OCI-M2 (cell line): ENCODE data around the gene NEK10.
A peak's percentile ranks its signal among the peaks of the same experiment; 100 is the strongest.

Source experiments
- DNase-seq: peaks from one replicate; lab custom pipeline; 2025; ENCODE audit not compliant: unreplicated experiment; lab: John Stamatoyannopoulos, UW

The NEK10 gene

DNA sequence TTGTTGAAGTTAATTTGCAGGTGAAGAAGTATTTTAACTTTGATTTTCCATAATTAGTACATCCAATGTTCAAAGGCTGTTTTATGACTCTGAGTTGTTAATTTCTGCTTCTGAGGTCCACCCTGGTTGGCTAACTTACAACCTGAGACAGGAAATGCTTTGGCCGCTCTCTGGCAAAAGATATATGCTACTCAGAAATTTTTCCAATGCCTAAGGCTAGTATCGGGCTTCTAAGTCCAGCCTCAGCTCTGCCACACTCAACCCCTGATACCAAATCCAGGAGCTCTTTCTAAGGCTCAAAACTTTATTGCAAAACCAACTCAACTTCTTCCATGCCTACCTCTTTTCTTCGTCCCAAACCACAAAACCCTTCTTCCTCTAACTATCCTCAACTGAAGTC lies 192.9 kb downstream of the NEK10 start:
- DNase-seq: no peak

DNA sequence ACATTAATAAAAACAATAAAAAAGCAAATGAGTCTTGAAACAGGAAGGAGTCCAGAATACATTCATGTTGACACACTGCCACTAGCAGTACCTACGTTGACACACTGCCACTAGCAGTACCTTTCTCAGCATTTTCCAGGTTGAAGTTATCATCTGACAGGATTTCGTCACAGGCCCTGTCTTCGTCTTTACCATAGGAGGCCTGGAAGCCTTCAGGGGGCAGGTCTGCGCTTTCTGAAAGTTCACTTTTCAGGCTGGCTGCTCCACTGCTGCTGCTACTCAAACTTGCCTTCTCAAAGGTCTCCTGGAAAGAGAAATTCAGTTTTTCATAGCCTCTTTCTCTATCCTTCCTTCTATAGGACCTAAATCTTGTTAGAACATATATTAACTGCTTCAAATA lies 194.7 kb downstream of the NEK10 start:
- no peak for DNase-seq

DNA sequence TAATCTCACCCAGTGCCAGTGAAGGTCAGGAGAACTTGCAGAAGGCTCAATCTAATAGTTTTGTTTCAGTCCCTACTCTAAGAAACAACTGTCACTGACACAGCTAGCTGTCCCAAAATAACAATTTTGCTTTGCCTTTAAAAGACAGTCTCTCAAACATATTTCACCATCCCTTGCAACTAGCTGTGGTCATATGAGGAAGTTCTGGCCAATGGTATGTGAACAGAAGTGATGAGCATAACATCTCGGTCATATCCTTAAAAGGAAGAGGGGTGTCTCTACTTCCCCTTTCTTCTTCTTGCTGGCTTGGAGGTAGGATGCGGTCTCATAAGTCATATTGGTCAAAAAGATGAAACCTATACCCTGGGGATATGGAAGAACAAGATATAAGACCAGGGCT lies 198.1 kb downstream of the NEK10 start:
- DNase-seq: no peak

DNA sequence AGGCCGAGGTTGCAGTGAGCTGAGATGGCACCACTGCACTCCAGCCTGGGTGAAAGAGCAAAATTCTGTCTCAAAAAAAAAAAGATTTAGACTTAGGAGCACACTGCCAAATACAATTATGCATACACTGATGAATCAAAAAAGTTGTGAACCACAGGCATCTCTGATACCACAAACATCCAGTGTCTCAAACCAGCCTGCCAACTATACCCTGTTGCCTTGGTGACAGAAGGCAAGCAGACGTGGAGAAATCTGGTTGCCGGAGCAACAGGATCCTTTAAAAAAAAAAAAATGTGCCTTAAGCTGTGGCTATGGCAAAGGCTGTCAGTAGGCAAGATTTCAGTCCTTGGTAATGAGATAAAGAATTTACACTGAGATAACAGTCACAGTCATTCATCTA lies 202.3 kb downstream of the NEK10 start:
- no peak for DNase-seq

DNA sequence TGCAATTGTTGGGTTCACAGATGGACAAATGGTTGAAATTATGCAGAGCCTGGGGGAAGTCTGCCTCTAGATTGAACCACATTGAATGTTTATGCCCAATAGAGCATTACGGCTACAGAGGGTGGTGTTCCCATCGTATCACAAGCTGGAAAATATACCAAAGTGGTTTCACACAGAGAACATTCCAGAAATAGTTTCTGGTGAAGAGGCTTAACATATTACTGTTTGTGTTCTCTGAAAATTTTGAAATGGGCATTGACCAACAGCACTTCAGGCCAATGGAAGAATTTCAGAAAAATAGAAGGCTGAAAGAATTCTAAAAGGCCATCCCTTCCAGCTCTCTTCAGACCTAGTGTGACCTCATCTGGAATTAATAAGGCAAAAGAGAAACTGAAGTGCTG lies 203.9 kb downstream of the NEK10 start:
- no peak for DNase-seq

DNA sequence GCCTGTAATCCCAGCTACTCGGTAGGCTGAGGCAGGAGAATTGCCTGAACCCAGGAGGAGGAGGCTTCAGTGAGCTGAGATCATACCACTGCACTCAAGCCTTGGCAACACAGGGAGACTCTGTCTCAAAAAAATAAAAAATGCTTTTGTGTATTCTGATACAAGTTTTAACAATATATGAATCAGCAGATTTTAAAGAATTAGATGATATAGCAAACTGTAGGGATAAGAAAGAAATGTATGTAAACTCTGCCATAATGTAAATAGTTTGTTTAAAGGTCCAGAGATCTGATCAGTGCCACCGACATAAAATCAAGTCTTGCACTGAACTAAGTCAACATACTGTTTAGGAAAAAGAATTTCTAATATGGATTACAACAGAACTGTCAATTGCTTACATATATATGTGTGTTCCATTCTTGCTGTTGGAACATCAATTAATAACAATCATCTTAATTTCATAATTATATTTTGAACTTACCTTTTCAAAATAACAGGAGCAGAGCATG lies 208.3 kb downstream of the NEK10 start:
- no peak for DNase-seq

DNA sequence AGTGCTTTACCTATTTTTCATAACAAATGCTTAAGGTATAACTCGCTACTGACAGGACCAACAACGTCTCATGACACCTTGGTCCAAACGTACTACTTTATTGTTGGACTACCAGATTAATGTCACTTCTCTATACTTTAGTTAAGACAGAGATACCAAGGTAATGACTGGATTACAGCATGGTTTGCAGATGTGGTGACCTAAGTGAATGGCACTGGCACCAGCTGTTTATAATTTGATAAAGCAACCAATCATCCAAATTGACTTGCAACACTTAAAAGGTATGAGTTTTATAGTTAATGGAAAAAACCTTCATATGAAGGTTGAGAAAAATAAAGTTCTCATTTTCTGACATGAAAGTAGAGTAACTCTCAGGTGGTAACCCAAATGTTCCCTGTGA lies 209.0 kb downstream of the NEK10 start:
- DNase-seq: no peak

DNA sequence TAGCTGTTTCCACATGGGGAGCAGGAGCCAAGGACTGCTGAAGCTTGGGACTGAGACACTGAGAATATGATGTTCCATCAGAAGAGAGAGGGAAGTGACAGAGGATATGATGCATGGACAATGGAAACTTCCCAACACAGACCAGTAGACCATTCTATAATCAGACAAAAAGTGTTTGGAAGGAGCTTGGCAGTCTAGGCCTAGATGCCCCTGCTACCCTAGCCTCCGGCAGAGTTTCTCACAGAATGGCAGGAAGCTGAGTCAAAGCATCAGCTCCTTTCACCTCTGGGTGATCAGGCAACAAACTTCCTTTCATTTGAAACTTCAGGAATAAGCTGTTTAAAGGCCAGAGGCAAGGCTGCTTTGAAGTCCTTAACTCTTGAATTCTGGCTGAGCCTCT lies 222.0 kb downstream of the NEK10 start:
- DNase-seq: no peak

DNA sequence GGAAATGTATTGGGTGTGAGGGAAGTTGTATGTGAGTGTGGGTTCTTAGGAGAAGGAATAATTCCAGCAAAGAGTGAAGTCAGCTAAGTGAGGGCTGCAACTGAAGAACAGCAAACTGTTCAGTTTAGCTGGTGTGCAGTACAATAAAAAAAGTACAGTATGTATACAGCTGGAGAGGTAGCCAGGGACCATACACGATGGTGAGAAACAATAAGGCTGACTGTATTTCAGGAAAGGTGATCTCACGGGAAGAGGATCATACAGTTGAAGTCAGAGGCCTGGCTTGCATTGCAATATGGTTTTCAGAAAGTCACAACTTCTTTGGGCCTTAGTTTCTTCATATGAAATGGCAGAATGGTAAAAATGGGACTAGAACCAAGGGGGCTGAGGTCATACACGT lies 222.4 kb downstream of the NEK10 start:
- DNase-seq: no peak

DNA sequence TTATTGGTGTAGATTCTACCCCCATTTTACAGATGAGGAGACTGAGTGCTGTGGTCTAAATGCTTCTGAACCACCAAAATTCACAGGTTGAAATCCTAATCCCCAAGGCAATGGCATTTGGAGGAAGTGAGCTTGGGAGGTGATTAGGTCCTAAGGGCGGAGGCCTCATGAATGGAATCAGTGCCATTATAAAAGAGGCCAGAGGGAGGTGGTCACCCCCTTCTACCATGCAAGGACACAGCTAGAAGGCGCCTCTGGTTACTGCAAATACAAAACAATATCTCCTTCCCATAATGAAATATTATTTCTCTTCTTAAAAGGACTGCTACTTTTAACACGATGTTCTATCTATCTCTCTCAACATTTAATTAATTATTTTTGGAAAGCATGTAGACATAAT lies 223.5 kb downstream of the NEK10 start:
- no peak for DNase-seq

DNA sequence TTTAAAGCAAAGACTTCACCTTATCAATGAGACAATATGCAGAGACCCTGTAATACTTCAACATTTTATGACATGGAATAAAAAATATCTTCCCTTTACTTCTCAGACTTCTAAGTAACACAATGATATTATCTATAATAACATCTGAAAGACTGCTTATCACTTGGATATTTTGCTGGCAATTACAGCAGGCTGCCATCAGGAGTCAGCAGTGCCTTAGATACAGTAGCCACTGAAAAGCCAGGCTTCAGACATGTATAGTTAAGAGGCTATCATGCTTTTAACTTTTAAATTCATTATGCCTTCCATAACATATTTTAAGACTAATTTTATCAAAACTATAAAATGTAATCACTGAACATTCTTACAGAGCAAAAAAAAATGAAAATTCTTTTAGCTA lies 227.5 kb downstream of the NEK10 start:
- DNase-seq: no peak

DNA sequence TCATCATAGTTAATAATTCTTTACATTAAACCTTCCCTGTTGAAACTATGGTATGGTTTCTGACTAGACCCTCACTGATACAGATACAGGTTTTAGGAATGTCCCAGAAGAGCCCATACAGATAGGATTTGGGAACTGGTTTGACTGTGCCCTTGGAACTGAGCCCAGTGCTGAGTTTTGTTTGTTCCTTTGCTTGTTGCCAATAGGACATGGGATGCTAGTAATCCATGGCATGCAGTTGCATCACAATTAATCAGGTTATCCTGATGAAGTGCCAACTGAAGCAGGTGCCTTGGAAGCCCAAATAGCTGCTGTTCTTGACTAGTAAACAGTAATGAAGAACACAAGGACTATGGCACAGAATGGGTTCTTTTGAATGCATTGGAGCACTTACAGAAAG lies 230.6 kb downstream of the NEK10 start:
- DNase-seq: no peak

DNA sequence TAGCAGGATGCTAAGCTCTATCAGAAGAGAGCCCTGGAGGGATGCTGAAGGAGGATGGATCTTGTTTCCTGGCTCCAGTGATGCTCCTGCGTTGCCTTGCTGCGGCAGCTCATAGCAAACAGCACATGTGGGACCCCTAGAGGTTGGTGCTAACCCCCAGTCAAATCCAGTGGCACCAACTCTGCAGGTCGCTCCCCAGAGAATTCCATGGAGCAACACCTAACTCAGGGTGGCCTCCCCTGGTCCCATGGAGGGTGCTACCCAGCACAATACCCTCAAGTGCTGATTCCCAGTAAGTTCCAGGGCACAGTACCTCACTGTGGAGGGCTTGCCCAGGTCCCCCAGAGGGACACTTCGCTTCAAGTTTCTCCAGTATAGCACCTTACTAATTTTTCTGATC lies 231.2 kb downstream of the NEK10 start:
- DNase-seq: no peak

DNA sequence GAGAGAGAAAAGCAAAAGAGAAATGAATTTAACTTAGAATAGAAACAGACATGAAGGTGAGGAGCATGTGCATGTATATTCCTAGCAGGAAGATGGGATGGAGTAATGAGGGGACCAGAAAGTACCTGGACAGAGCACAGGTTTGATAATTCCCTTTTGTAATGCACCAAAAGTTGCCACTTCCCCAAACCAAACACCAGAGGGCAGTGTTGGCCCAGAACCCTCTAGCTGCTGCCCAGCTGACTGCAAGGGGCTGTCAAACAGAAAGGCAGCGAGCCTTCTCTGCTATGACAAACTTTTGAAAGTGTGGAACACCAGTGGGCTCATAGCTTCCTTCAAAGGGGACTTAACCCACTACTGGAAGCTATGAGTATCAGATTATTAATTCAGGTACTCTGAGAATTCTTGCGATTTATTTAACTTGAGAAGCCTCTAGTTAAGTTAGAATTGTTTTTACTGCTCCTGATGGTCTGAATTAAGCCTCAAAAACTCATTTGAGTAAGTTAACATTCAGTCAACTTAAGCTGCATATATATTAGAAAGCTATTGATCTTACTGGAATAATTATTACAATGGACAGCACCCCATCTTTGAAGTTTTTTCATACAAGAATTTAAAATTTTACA lies 234.9 kb downstream of the NEK10 start:
- peak; percentile 47 for DNase-seq

DNA sequence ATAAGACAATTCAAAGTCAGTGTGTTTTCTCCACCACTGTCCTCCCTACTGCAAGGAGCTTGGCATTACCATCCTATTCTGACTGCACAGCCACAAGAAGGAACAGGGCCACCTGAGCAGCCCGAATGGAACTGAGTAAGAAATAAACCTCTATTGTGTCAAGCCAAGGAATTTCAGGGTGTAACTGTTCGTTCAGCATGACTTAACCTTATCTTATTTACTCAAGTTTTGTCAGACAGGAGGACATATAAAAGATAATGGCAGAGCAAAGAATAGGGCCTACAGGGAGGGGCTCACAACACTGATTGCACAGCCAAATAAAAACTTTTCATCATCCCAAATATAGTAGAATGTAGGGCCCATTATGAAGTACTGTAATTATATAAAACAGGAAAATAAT lies 236.1 kb downstream of the NEK10 start:
- no peak for DNase-seq

DNA sequence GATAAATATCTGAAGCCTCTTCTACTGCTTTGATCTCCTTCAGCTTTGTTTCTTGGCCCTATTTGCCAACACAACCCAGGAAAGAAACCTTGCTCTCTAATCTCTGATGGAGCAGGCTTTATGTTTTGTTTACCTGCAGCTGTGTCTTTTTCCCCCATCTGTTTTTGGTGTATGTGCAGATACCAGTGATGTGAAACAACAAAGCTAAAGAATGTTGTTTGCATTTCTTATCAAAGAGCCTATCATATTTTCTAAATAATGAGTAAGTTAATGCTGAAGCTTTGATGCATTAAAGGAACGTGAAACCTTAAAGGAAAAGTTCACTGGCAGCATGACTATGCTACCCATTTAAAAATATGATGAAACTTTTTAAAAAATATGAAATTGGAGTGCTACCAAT lies 238.4 kb downstream of the NEK10 start:
- DNase-seq: no peak

DNA sequence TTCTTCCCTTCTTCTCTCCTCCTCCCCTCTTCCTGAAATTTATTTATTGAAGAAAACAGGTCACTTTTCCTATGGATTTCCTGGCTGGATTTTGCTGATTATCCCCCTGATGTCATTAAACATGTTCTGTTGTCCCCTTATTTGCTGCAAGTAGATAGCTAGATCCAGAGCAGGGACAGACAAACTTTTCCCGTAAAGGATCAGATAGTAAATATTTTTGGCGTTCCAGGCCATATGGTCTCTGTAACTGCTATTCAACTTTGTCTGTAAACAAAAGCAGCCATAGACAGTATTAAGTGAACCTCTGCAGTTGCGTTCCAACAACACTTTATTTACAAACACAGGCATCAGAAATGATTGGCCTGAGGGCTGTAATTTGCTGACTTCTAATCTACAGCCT lies 241.3 kb downstream of the NEK10 start:
- DNase-seq: no peak

DNA sequence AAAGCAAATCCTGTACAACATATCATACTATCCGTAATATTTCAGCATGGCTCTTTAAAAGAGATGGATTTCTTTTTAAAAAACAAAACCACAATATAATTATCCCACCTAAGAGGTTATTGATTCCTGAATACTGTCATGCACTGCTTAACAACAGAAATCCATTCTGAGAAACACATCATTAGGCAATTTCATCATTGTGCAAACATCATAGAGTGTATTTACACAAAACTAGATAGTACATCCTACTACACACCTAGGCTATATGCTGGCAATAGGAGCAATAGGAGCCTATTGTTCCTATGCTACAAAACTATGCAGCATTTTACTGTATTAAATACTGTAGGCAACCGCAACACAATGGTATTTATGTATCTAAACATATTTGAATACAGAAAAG lies 242.0 kb downstream of the NEK10 start:
- no peak for DNase-seq

DNA sequence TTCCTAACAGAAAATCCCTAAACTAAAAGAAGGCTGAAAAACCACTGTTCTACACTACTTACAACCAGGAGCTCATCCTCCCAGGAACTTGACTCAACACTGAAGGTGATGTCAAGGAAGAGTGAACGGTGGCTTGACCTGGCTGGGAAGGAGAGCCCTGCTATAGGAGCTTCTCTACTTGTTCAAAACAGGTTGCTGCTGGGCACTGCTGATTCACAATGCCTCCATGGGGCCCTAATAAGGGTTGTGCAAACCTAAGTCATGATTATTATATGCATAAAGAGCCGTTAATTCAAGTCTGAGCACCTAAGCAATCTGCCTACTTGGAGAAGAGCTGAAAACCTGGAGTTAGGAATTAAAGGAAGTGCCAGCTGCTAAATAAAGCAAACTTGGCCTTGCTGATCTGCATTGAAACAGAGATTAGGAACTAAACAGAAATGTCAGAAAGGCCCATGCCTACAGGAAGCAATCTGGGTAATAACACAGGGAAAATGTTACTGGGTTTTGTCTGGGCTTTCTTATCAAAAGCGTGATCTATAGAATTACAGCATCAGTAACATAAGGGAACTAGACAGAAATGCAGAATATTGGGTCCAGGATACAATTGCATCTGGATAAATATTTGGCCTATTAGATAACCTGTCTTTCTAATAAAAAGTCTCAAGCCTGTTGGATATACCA lies 243.2 kb downstream of the NEK10 start:
- no peak for DNase-seq

DNA sequence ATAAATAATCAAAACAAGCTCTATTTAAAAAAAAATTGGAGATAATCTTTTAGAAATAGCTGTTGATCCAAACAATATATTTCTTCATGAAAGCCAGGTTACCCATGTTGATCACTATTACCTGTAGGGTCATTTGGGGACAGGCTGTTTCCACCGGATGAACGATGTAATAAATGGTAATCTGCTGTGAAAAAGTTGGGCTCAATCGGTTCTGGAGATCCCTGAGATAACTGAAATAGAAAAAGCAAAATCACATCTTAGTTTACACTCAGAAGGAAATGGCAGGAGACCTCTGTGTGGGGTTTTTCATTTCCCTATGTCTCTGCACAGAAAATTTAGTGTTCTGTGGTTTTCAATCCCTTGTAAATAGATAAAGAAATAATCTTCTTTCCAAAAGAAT lies 249.5 kb downstream of the NEK10 start:
- DNase-seq: no peak

DNA sequence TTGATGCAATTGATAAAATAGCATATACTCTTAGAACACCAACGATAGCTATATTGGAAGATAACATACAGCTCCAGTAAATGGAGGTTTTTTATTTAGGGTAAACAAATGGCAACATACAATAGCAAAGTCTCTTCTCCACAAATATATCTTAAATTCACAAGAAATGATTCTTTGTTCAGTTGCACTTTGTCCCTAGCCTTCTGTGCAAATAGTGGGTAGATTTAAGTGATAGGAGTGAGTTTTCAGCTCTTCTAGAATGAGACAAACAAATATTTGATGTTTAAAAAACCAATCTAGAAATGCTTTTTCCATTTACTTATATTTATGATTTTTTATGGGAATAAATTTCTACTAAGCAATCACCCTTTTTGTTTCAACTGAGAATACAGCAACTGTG lies 253.8 kb downstream of the NEK10 start:
- DNase-seq: no peak

DNA sequence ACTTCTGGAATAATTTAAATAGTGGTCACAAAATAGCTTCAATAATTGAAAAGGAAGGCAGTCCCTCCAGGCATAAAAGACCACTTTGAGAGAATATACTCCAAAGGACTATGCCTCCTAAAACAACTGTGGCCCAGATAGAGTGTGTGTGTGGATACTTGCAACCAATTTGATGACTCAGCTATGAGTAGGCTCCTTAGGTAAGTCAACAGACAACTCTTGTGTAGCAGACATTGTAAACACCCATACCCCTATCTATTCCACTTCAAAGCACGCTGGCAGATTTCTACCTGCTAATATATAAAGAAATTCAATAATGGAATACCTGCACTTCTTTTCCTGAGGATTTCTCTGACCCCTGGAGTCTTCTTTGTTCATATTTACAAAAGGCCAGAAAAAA lies 254.5 kb downstream of the NEK10 start:
- no peak for DNase-seq

DNA sequence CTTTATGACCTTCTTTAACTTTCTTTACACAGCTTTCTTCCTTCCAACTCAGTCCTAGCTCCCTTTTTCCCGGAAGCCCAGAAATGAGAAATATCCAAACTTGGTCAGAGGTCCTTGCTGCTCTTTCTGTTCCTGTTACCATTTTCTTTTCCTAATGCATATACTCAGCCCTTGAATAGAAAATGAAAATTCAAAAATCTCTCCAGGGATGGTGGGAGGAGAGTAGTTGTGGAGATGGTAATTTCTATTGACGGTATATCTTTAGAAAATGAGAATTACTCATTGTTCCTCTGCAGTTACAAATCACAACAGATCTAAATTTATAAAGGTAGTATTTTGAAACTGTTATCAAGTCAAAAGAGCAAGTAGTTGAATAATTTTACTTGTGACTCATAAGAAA lies 255.1 kb downstream of the NEK10 start:
- DNase-seq: no peak
